ENCODE data around the gene BACE2. TPM values are rescaled to one million over a fixed set of nuclear protein-coding genes. Genes with fewer than 3 reads are reported as not detected.

The BACE2 gene
- total and polyA plus RNA-seq, 2 experiments from 2014 or later, result 28.4 to 37.0 TPM

DNA sequence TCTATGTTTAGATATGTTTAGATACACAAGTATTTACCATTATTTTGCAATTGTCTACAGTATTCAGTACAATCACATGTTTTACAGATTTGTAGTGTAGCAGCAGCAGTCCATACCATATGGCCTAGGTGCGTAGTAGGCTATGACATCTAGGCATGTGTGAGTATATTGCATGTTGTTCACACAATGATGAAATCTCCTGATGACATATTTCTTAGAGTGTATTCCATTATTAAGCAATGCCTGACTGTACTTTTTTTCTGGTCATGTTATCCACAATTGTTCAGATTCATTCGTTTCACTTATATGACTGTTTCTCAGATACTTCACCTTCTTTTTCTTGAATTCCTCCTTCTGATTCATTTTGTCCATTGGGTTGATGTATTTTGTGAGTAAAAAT, 9.9 kb upstream of the BACE2 start:
- Histone ChIP-seq H3K27me3 (no peaks in the 10 kb centered on the region), H3K9me3 (ENCODE audit: low read depth) (no peaks in the 10 kb centered on the region), H3K36me3 (replicated peaks; ENCODE audit: insufficient read depth, low read depth) (no peaks in the 10 kb centered on the region), H3K4me2 (no peak overlapping the region), H3K79me2 (no peaks in the 10 kb centered on the region), H2AFZ (no peak overlapping the region), H4K20me1 (ENCODE audit: insufficient read depth, poor library complexity, severe bottlenecking) (no peaks in the 10 kb centered on the region), H3K27ac (no peak overlapping the region), H3K4me3 (no peak overlapping the region), H3K4me1 (ENCODE audit: insufficient read depth) (no peaks in the 10 kb centered on the region), H3K9me2 (replicated peaks; ENCODE audit: insufficient read depth) (no peaks in the 10 kb centered on the region)
- 97% methylated on average over 2 of the region's 2 CpGs for WGBS (ENCODE audit: low lambda C conversion rate, missing lambda C conversion rate)
- TF ChIP-seq EZH2phosphoT487 (IDR thresholded peaks at IDR 0.05; ENCODE audit: low read depth, severe bottlenecking, unreplicated experiment), result no peak
- TF ChIP-seq CTCF (IDR thresholded peaks at IDR 0.05; ENCODE audit: poor library complexity), result no peak
- TF ChIP-seq EZH2 (IDR thresholded peaks at IDR 0.05; ENCODE audit: borderline replicate concordance), result no peak
- no peak for DNase-seq (ENCODE audit: low spot score)

DNA sequence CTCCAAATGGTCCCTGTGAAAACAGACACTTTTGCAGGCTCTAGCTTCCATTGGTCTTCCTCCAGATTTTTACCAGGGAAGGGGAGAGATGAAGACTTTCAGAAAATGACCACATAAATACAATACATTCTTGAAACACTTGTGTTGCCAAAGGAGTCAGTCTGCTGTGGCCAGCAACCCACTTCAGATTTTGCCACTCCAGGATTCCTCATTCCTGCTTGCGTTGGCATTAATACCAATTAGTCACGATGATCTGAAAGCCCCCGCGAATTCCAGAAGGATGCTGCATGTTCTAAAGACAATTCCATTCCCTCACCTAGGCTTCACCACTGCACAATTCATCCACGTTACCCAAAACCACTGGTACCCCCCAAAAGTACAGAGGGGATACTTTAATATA, 7.9 kb upstream of the BACE2 start:
- Histone ChIP-seq H3K9me2 (replicated peaks; ENCODE audit: insufficient read depth) (no peaks in the 10 kb centered on the region), H3K4me3 (no peak overlapping the region), H2AFZ (no peak overlapping the region), H3K79me2 (no peaks in the 10 kb centered on the region), H3K27ac (no peak overlapping the region), H3K27me3 (no peaks in the 10 kb centered on the region), H3K36me3 (replicated peaks; ENCODE audit: insufficient read depth, low read depth) (no peaks in the 10 kb centered on the region), H3K4me1 (ENCODE audit: insufficient read depth) (no peaks in the 10 kb centered on the region), H3K4me2 (no peak overlapping the region), H3K9me3 (ENCODE audit: low read depth) (no peaks in the 10 kb centered on the region), H4K20me1 (ENCODE audit: insufficient read depth, poor library complexity, severe bottlenecking) (no peaks in the 10 kb centered on the region)
- DNase-seq (ENCODE audit: low spot score), result no peak
- no peak for TF ChIP-seq EZH2 (IDR thresholded peaks at IDR 0.05; ENCODE audit: borderline replicate concordance)
- TF ChIP-seq CTCF (IDR thresholded peaks at IDR 0.05; ENCODE audit: poor library complexity), result no peak
- TF ChIP-seq EZH2phosphoT487 (IDR thresholded peaks at IDR 0.05; ENCODE audit: low read depth, severe bottlenecking, unreplicated experiment), result no peak
- 87% methylated on average over 5 of the region's 5 CpGs for WGBS (ENCODE audit: low lambda C conversion rate, missing lambda C conversion rate)

DNA sequence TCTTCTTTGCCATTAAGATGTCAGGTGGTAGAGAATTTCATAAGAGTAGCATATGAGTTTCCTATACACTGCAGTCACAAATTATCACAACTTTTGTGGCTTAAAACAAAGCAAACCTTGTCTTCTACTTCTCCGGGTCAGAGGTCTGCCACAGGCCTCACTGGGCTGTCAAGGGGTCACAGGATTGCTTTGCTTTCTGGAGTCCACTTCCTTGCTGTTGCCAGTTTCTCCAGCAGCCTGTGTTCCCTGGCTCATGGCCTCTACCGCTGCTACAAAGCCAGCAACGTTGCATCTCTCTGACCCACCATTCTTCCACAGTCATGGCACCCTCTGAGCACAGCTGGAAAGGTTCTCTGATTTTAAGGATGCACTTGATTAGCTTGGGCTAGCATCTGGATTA, 6.5 kb upstream of the BACE2 start:
- Histone ChIP-seq H3K9me2 (replicated peaks; ENCODE audit: insufficient read depth) (no peaks in the 10 kb centered on the region), H3K27me3 (no peaks in the 10 kb centered on the region), H3K4me3 (no peak overlapping the region), H4K20me1 (ENCODE audit: insufficient read depth, poor library complexity, severe bottlenecking) (no peaks in the 10 kb centered on the region), H3K9me3 (ENCODE audit: low read depth) (no peaks in the 10 kb centered on the region), H3K27ac (no peak overlapping the region), H3K36me3 (replicated peaks; ENCODE audit: insufficient read depth, low read depth) (no peaks in the 10 kb centered on the region), H3K4me2 (no peak overlapping the region), H3K4me1 (ENCODE audit: insufficient read depth) (peaks cover 5% of the 10 kb centered on the region), H2AFZ (no peak overlapping the region), H3K79me2 (no peaks in the 10 kb centered on the region)
- TF ChIP-seq EZH2 (IDR thresholded peaks at IDR 0.05; ENCODE audit: borderline replicate concordance) (no peak), CTCF (IDR thresholded peaks at IDR 0.05; ENCODE audit: poor library complexity) (no peak), EZH2phosphoT487 (IDR thresholded peaks at IDR 0.05; ENCODE audit: low read depth, severe bottlenecking, unreplicated experiment) (no peak)
- no peak for DNase-seq (ENCODE audit: low spot score)
- 84% methylated on average over 3 of the region's 3 CpGs for WGBS (ENCODE audit: low lambda C conversion rate, missing lambda C conversion rate)

GRCh38 chr21:41162096-41162495, 5.9 kb upstream of the BACE2 start:
- no peak for DNase-seq (ENCODE audit: low spot score)
- TF ChIP-seq EZH2phosphoT487 (IDR thresholded peaks at IDR 0.05; ENCODE audit: low read depth, severe bottlenecking, unreplicated experiment) (no peak), EZH2 (IDR thresholded peaks at IDR 0.05; ENCODE audit: borderline replicate concordance) (no peak), CTCF (IDR thresholded peaks at IDR 0.05; ENCODE audit: poor library complexity) (no peak)
- WGBS (ENCODE audit: low lambda C conversion rate, missing lambda C conversion rate), result 97% methylated on average over 5 of the region's 5 CpGs
- Histone ChIP-seq H3K4me2 (no peak overlapping the region), H3K4me1 (ENCODE audit: insufficient read depth) (peaks cover 5% of the 10 kb centered on the region), H3K9me2 (replicated peaks; ENCODE audit: insufficient read depth) (no peaks in the 10 kb centered on the region), H3K9me3 (ENCODE audit: low read depth) (no peaks in the 10 kb centered on the region), H3K79me2 (no peaks in the 10 kb centered on the region), H3K36me3 (replicated peaks; ENCODE audit: insufficient read depth, low read depth) (no peaks in the 10 kb centered on the region), H3K4me3 (no peak overlapping the region), H2AFZ (no peak overlapping the region), H3K27me3 (no peaks in the 10 kb centered on the region), H3K27ac (no peak overlapping the region), H4K20me1 (ENCODE audit: insufficient read depth, poor library complexity, severe bottlenecking) (no peaks in the 10 kb centered on the region)
